Stomach (tissue), 9 donors: ENCODE data around the gene ZSCAN21. TPM values are rescaled to one million over a fixed set of nuclear protein-coding genes. Genes with fewer than 3 reads are reported as not detected.

Source experiments
- DNase-seq, 2 donors: peaks; one replicate each; pipeline versions ENCODE4 v3.0.0 to v3.0.0-alpha.2; 2013 to 2019
- H3K27ac ChIP-seq, 5 donors: fragments of 200-600 bp in 4 of 5; sonication (generic) in 4 of 5; one replicate each; pipeline ENCODE4 v1.5.1; 2013 to 2019; ENCODE audit warnings: mild to moderate bottlenecking in 1 of 5, moderate library complexity in 1 of 5
- H3K27me3 ChIP-seq, 3 donors: fragments of 200-600 bp; sonication (generic); one replicate each; pipeline ENCODE4 v1.5.1; 2017 to 2019; ENCODE audit warnings: mixed run types in 1 of 3
- H3K36me3 ChIP-seq, 4 donors: fragments of 200-600 bp; sonication (generic); 1 replicate in 3 of 4; 2 replicates in 1 of 4; pipeline ENCODE4 v1.5.1; 2016 to 2019
- H3K4me1 ChIP-seq, 4 donors: fragments of 200-600 bp; sonication (generic); one replicate each; pipeline ENCODE4 v1.5.1; 2016 to 2019
- H3K4me3 ChIP-seq, 4 donors: fragments of 200-600 bp; sonication (generic) in 3 of 4; one replicate each; pipeline ENCODE4 v1.5.1; 2016 to 2019; ENCODE audit warnings: mild to moderate bottlenecking in 1 of 4
- H3K9me3 ChIP-seq, 4 donors: fragments of 200-600 bp; sonication (generic); one replicate each; pipeline ENCODE4 v1.5.1; 2016 to 2019
- EP300 ChIP-seq: sonication (generic); formaldehyde crosslinking; IDR thresholded peaks from one replicate; pipeline ENCODE4 v1.6.1; 2017; ENCODE audit warnings: antibody characterized with exemption
- POLR2A ChIP-seq, 4 donors: fragments of 450-650 bp; IDR thresholded peaks; one replicate each; pipeline ENCODE4 v1.6.1; 2016; ENCODE audit warnings: antibody characterized with exemption in 4 of 4, control low read depth in 2 of 4, mild to moderate bottlenecking in 1 of 4, moderate library complexity in 1 of 4
- POLR2AphosphoS5 ChIP-seq, 3 donors: sonication (generic); formaldehyde crosslinking; IDR thresholded peaks; one replicate each; pipeline ENCODE4 v1.6.1; 2016; ENCODE audit warnings: antibody characterized with exemption in 3 of 3
- WGBS, 5 donors: extraction: QIAGEN DNeasy Blood & Tissue Kit in 3 of 5; methylation state at CpG; one replicate each; pipeline versions ENCODE4 v1.1.5 to v1.1.7; 2013 to 2018; 5-methylcytosine and 5-hydroxymethylcytosine counted together
- intact Hi-C: fragments of 100-400 bp; cut with DNase I; formaldehyde crosslinking; loops from one replicate; pipeline ENCODE4 v1.15.1; 2023; ENCODE audit warnings: low total_unique reads
- polyA plus RNA-seq, 3 donors: library from polyadenylated mRNA; stranded (reverse); fragments of 200-250 nt; gene quantifications; one replicate each; pipeline ENCODE4 v1.2.3, GENCODE V29; 2013
- total RNA-seq, 5 donors: library from RNA; depleted of rRNA; stranded (reverse); fragments of >200 nt; gene quantifications; one replicate each; pipeline versions ENCODE4 v1.1.0 to v1.2.3, GENCODE V29; 2014 to 2016
- TF ChIP-seq, protein P1 (sequence below), 7 experiments: fragments of 450-650 bp in 4 of 7; fragments of 200-600 bp in 3 of 7; sonication (generic) in 3 of 7; IDR thresholded peaks; one replicate each; pipeline ENCODE4 v1.5.1; 2016 to 2019; ENCODE audit warnings: antibody characterized with exemption in 7 of 7, control low read depth in 2 of 7, mild to moderate bottlenecking in 1 of 7
- donor health status: healthy with polysubstance abuse.
- donor health status: Bipolar disorder and iron deficiency.
- donor health status: healthy.

ZSCAN21 gene
- total and polyA plus RNA-seq, 8 donors, result 5.4 to 48.4 (median 8.9) TPM

GRCh38 chr7:100107125-100107737 lies 57.7 kb downstream of the ZSCAN21 start:
- WGBS, 5 donors, result 82 to 89% (median 84%) methylated on average over 24 to 25 of the region's 25 CpGs

DNA sequence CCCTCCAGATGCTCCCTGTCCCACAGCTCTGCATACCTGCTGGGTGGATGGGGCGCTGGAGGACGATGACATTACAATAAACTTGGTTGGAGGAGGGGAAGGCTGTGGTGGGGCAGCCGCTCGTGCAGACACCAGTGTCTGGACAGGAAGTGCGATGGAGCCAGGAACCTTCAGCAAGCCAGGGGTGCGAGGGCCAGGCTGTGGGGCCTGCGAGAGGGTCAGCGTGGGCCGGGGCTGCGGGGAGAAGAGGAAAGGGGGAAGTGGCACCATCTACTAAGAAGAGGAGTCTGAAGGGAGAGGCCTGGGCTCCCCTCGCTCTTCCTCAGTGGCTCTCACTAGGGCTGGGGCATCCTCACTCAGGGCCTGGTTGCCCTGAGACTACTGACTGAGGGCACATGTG lies 58.3 kb downstream of the ZSCAN21 start:
- TF ChIP-seq, protein P1, sequence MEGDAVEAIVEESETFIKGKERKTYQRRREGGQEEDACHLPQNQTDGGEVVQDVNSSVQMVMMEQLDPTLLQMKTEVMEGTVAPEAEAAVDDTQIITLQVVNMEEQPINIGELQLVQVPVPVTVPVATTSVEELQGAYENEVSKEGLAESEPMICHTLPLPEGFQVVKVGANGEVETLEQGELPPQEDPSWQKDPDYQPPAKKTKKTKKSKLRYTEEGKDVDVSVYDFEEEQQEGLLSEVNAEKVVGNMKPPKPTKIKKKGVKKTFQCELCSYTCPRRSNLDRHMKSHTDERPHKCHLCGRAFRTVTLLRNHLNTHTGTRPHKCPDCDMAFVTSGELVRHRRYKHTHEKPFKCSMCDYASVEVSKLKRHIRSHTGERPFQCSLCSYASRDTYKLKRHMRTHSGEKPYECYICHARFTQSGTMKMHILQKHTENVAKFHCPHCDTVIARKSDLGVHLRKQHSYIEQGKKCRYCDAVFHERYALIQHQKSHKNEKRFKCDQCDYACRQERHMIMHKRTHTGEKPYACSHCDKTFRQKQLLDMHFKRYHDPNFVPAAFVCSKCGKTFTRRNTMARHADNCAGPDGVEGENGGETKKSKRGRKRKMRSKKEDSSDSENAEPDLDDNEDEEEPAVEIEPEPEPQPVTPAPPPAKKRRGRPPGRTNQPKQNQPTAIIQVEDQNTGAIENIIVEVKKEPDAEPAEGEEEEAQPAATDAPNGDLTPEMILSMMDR (IDR thresholded peaks at IDR 0.05), result no peak
- TF ChIP-seq POLR2AphosphoS5 (IDR thresholded peaks at IDR 0.05) (no peak), EP300 (no peak), POLR2A (IDR thresholded peaks at IDR 0.05) (no peak)
- Histone ChIP-seq H3K4me1 (peaks cover 0 to 5% (median 0%) of the 10 kb centered on the region in 4 donors), H3K27me3 (no peaks in the 10 kb centered on the region), H3K9me3 (no peaks in the 10 kb centered on the region), H3K27ac (no peak overlapping the region), H3K4me3 (no peak overlapping the region), H3K36me3 (peaks cover 70 to 100% (median 99%) of the 10 kb centered on the region in 4 donors)
- intact Hi-C loops, result no loop called here
- no peak for DNase-seq
- WGBS, 5 donors, result 68 to 88% (median 85%) methylated on average over 11 of the region's 11 CpGs

More at GRCh38 chr7:100107125-100107737, 57.7 kb downstream of the ZSCAN21 start:
- DNase-seq, result no peak
- H3K4me1 ChIP-seq, result peaks cover 5 to 12% (median 6%) of the 10 kb centered on the region in 4 donors
- no peaks in the 10 kb centered on the region for H3K27me3 ChIP-seq
- no peak for TF ChIP-seq EP300
- TF ChIP-seq POLR2A (IDR thresholded peaks at IDR 0.05), result no peak
- TF ChIP-seq, protein P1 (IDR thresholded peaks at IDR 0.05), result no peak
- no peak for TF ChIP-seq POLR2AphosphoS5 (IDR thresholded peaks at IDR 0.05)
- H3K9me3 ChIP-seq, result no peaks in the 10 kb centered on the region
- H3K36me3 ChIP-seq, result peaks cover 64 to 96% (median 92%) of the 10 kb centered on the region in 4 donors
- no peak overlapping the region for H3K27ac ChIP-seq
- H3K4me3 ChIP-seq, result no peak overlapping the region
- intact Hi-C loops, result no loop called here

DNA sequence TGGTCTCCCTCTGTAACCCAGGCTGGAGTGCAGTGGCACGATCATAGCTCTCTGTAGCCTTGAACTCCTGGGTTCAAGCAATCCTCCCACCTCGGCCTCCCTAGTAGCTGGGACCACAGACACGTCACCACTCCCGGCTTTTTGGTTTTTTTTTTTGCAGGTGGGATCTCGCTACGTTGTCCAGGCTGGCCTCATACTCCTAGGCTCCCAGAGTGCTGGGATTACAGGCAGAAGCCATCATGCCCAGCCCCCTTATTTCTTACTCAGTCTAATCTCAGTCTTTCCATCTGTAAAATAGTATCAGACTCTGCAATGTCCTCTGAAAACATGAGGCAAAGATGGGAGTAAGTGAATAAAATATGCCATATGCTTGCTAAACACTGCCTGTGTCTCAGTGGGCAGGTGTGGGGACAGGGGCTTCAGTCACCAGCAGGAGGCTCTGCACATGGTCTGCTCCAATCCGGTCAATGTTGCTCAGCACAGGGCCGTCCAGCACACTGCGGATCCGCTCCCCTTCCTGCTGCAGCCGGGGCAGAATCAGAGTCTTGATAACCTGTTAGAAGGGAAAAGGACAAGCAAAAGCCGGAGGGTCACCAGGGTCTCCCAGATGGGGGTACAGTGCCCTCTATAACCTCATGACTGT lies 60.1 kb downstream of the ZSCAN21 start:
- peaks cover 66 to 100% (median 99%) of the 10 kb centered on the region in 4 donors for H3K36me3 ChIP-seq
- no peaks in the 10 kb centered on the region for H3K9me3 ChIP-seq
- 81 to 90% (median 85%) methylated on average over 12 of the region's 12 CpGs for WGBS, 5 donors

GRCh38 chr7:100111156-100111555 lies 61.6 kb downstream of the ZSCAN21 start:
- Histone ChIP-seq H3K27ac (no peak overlapping the region), H3K36me3 (peaks cover 59 to 93% (median 85%) of the 10 kb centered on the region in 4 donors), H3K4me1 (no peaks in the 10 kb centered on the region), H3K4me3 (no peak overlapping the region), H3K27me3 (no peaks in the 10 kb centered on the region), H3K9me3 (no peaks in the 10 kb centered on the region)
- intact Hi-C loops, result no loop called here
- no peak for TF ChIP-seq EP300
- TF ChIP-seq, protein P1 (IDR thresholded peaks at IDR 0.05), result no peak
- no peak for TF ChIP-seq POLR2A (IDR thresholded peaks at IDR 0.05)
- TF ChIP-seq POLR2AphosphoS5 (IDR thresholded peaks at IDR 0.05), result no peak
- DNase-seq, result no peak
- WGBS, 5 donors, result 83 to 88% (median 86%) methylated on average over 7 of the region's 7 CpGs

More for the DNA sequence above, 60.1 kb downstream of the ZSCAN21 start:
- H3K4me1 ChIP-seq, result no peaks in the 10 kb centered on the region
- no peak for DNase-seq
- TF ChIP-seq EP300 (no peak), POLR2A (IDR thresholded peaks at IDR 0.05) (no peak), POLR2AphosphoS5 (IDR thresholded peaks at IDR 0.05) (no peak)
- TF ChIP-seq, protein P1 (IDR thresholded peaks at IDR 0.05), result no peak
- no peak overlapping the region for H3K4me3 ChIP-seq
- H3K27me3 ChIP-seq, result no peaks in the 10 kb centered on the region
- H3K27ac ChIP-seq, result no peak overlapping the region
- intact Hi-C loops, result no loop called here
